H1 (cell line): ENCODE data around the gene DNAJA3. TPM values are rescaled to one million over a fixed set of nuclear protein-coding genes. Genes with fewer than 3 reads are reported as not detected.

Experiments
- ASH2L ChIP-seq: fragments of 200-600, 300-600 bp; sonication (generic); IDR thresholded peaks from one replicate; pipeline ENCODE4 v1.7.1; 2017; ENCODE audit warnings: low read length
- ATF2 ChIP-seq: IDR thresholded peaks from 2 replicates; pipeline ENCODE4 v1.6.1; 2012; ENCODE audit warnings: low read length, inconsistent platforms
- CEBPB ChIP-seq: IDR thresholded peaks from 2 replicates; pipeline ENCODE4 v1.6.1; 2012; ENCODE audit warnings: low read depth, low read length
- E2F6 ChIP-seq: IDR thresholded peaks from 2 replicates; pipeline ENCODE4 v1.6.1; 2012; ENCODE audit warnings: inconsistent platforms
- JUN ChIP-seq: IDR thresholded peaks from 2 replicates; pipeline ENCODE4 v1.6.1; 2011; ENCODE audit warnings: low read depth, mild to moderate bottlenecking, improper control_type of control experiment, low read length
- KDM4A ChIP-seq: IDR thresholded peaks from one replicate; pipeline ENCODE4 v1.7.1; 2012; ENCODE audit warnings: low read depth, mild to moderate bottlenecking, moderate library complexity, low read length, inconsistent platforms; ENCODE audit not compliant: severe bottlenecking
- SRF ChIP-seq: IDR thresholded peaks from 2 replicates; pipeline ENCODE4 v1.6.1; 2011; ENCODE audit warnings: mild to moderate bottlenecking, low read depth, low read length, moderate library complexity
- TCF12 ChIP-seq: IDR thresholded peaks from 2 replicates; pipeline ENCODE4 v1.6.1; 2011; ENCODE audit warnings: low read depth, mild to moderate bottlenecking, low read length
- YY1 ChIP-seq: IDR thresholded peaks from 2 replicates; pipeline ENCODE4 v1.6.1; 2011; ENCODE audit warnings: low read depth, mild to moderate bottlenecking, low read length
- polyA plus RNA-seq, 7 experiments: library from polyadenylated mRNA; depleted of rRNA in 3 of 7; stranded (reverse) in 5 of 7; unstranded in 2 of 7; fragments of >200 nt in 5 of 7; fragments of 200-250 nt in 2 of 7; gene quantifications; 1 replicate in 5 of 7; 2 replicates in 1 of 7; 4 replicates in 1 of 7; pipeline versions ENCODE4 v1.2.1 to v1.2.3, GENCODE V29; 2011 to 2013; ENCODE audit warnings: missing spikeins in 2 of 7, mixed read lengths in 2 of 7
- total RNA-seq: library from RNA; stranded (reverse); fragmentation: NEBNext Ultra II Directional; extraction: Animal tissue kit (Norgen Biotek cat#: 25700); gene quantifications from 2 replicates; pipeline ENCODE4 v1.2.1, GENCODE V29; 2021

DNAJA3 gene
- total and polyA plus RNA-seq, 2 of the 8 experiments (the other 6 are each of a cell fraction or from before 2014, with no cell fraction given) = 37.3 to 59.1 TPM

DNA sequence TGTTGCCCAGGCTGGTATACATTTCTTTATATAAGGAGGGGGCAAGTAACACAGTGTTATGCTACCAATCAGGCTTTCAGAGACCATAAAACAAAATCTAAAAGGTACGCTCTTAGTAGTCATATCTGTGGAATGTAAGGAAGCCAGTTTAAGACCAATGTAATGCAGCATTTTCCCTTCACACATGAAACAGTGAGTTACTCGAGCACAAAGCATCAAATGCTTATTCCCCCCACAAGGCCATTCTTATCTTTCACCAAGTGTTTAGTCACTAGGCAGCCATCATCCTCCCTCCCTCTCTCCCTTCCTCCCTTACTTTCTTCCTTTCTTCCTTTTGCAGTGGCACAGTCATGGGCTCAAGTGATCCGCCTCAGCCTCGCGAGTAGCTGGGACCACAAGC lies 63.4 kb downstream of the DNAJA3 start (continued):
- no peak for TF ChIP-seq ATF2
- no peak for TF ChIP-seq CEBPB
- no peak for TF ChIP-seq ASH2L
- no peak for TF ChIP-seq JUN
- no peak for TF ChIP-seq KDM4A
- TF ChIP-seq TCF12 = no peak
- no peak for TF ChIP-seq SRF
- TF ChIP-seq YY1 = no peak
- TF ChIP-seq E2F6 = no peak
